Common myeloid progenitor, CD34-positive (primary cell): Measurements from ENCODE around the gene SOCS7.

Experiments
- CTCF ChIA-PET: fragments of 350-600 bp; sonication (Branson Sonifier 250); formaldehyde crosslinking; loops from one replicate; lab custom pipeline; 2021; ENCODE audit warnings: antibody characterized with exemption; lab: Charles Lee
- POLR2A ChIA-PET: fragments of 350-600 bp; sonication (Branson Sonifier 250); formaldehyde crosslinking; loops from one replicate; lab custom pipeline; 2021; ENCODE audit warnings: antibody characterized with exemption; lab: Charles Lee
- DNase-seq, 3 donors: peaks; one replicate each; pipeline versions ENCODE4 v3.0.0 to v3.0.0-alpha.2; 2013
- H3K27ac ChIP-seq, 2 experiments: 1 replicate in 1 of 2; 2 replicates in 1 of 2; pipeline ENCODE4 v1.7.0; 2013; ENCODE audit warnings: inconsistent platforms in 2 of 2, low read length in 2 of 2, mild to moderate bottlenecking in 2 of 2, low read depth in 1 of 2, moderate library complexity in 1 of 2; ENCODE audit not compliant: severe bottlenecking in 2 of 2, insufficient read depth in 1 of 2, poor library complexity in 1 of 2
- H3K27me3 ChIP-seq, 5 experiments: replicated peaks in 2 of 5; 1 replicate in 3 of 5; 2 replicates in 2 of 5; pipeline versions ENCODE4 v1.6.1 to v1.7.0; 2013; ENCODE audit warnings: low read length in 4 of 5, mild to moderate bottlenecking in 2 of 5, moderate library complexity in 2 of 5, inconsistent platforms in 1 of 5; ENCODE audit not compliant: insufficient read depth in 5 of 5, control insufficient read depth in 4 of 5
- H3K36me3 ChIP-seq, 4 experiments: 1 replicate in 2 of 4; 2 replicates in 2 of 4; pipeline versions ENCODE4 v1.6.1 to v1.7.0; 2013; ENCODE audit warnings: low read length in 3 of 4, control low read depth in 1 of 4, mild to moderate bottlenecking in 1 of 4; ENCODE audit not compliant: control insufficient read depth in 4 of 4, insufficient read depth in 4 of 4
- H3K4me1 ChIP-seq, 4 experiments: 1 replicate in 3 of 4; 2 replicates in 1 of 4; pipeline versions ENCODE4 v1.6.1 to v1.7.1; 2013; ENCODE audit warnings: low read length in 3 of 4, mild to moderate bottlenecking in 3 of 4, control low read depth in 1 of 4, inconsistent platforms in 1 of 4, moderate library complexity in 1 of 4; ENCODE audit not compliant: control insufficient read depth in 4 of 4, insufficient read depth in 4 of 4; ENCODE audit errors: control extremely low read depth in 1 of 4
- H3K4me3 ChIP-seq, 7 experiments: 1 replicate in 4 of 7; 2 replicates in 3 of 7; pipeline versions ENCODE4 v1.5.1 to v1.7.0; 2013; ENCODE audit warnings: mild to moderate bottlenecking in 7 of 7, low read length in 6 of 7, moderate library complexity in 6 of 7, inconsistent platforms in 2 of 7, low read depth in 2 of 7, control low read depth in 1 of 7; ENCODE audit not compliant: insufficient read depth in 4 of 7, control insufficient read depth in 1 of 7; ENCODE audit errors: extremely low read depth in 1 of 7
- H3K9me3 ChIP-seq, 5 experiments: 1 replicate in 4 of 5; 2 replicates in 1 of 5; pipeline versions ENCODE4 v1.6.1 to v1.7.1; 2013; ENCODE audit warnings: low read length in 4 of 5, mild to moderate bottlenecking in 2 of 5, inconsistent platforms in 1 of 5, low read depth in 1 of 5, moderate library complexity in 1 of 5; ENCODE audit not compliant: control insufficient read depth in 4 of 5, insufficient read depth in 2 of 5; ENCODE audit errors: control extremely low read depth in 1 of 5
- WGBS: methylation state at CpG from one replicate; pipeline ENCODE4 v1.1.5; 2013; ENCODE audit not compliant: insufficient coverage; 5-methylcytosine and 5-hydroxymethylcytosine counted together

Gene SOCS7

DNA sequence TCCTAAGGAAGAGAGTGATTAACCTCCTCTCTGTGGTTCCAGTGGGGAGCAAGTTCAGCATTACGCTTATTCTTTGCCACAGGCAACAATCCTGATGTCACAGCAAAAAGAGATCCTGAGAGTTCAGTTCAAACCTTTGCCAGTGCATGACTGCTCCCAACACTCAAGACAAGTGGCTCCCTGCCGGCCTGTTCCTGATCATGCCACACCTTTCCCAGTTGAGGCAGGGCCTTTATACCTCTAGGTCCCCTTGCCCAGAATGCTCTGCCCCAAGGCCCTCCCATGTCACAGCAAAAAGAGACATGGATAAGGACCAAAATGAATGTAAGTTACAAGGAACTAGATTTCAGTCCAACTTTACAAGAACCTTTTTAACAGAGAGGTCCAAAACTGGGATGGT is 45.6 kb downstream of the SOCS7 start:
- Histone ChIP-seq H3K27me3 (no peaks in the 10 kb centered on the region), H3K27ac (no peak overlapping the region), H3K36me3 (peaks cover 19 to 69% (median 48%) of the 10 kb centered on the region in 4 experiments), H3K4me3 (no peak overlapping the region), H3K4me1 (no peaks in the 10 kb centered on the region), H3K9me3 (no peaks in the 10 kb centered on the region)
- ChIA-PET POLR2A (no interaction called here), CTCF (interaction anchor here (0.7 to 0.9 kb wide), 2 partner anchors 15 to 48 kb away, joined by 3 read pairs; no protein-coding TSS in a partner anchor)
- WGBS: 100% methylated on average over 1 of the region's 2 CpGs
- DNase-seq: no peak

DNA sequence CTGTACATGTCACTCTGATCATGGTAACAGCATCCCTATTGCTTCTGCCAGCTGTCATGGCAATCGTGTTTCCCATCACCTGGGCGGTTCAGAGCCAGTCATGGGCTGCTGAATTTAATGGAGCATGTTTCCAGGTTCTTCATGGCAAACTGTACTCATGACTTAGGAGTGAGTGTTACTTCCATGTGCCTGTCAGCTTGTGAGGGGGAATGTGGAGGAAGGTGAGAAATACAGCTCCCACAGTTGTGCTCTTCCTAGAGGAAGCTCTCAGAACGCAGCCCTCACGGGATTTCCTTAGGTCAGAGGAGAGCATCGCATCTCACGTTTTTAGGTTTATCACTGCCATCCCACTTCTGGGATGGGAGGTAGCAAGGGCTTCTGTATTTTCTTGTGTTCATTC is 48.6 kb downstream of the SOCS7 start:
- ChIA-PET POLR2A (no interaction called here), CTCF (interaction anchor here (1.0 to 4.0 kb wide), 3 partner anchors 14 to 51 kb away, joined by 3 to 15 read pairs (median 4); no protein-coding TSS in a partner anchor)
- WGBS: 90% methylated on average over 6 of the region's 6 CpGs
- no peak for DNase-seq
- Histone ChIP-seq H3K4me3 (no peak overlapping the region), H3K27ac (no peak overlapping the region), H3K4me1 (no peaks in the 10 kb centered on the region), H3K36me3 (peaks cover 18 to 65% (median 45%) of the 10 kb centered on the region in 4 experiments), H3K9me3 (no peaks in the 10 kb centered on the region), H3K27me3 (no peaks in the 10 kb centered on the region)

DNA sequence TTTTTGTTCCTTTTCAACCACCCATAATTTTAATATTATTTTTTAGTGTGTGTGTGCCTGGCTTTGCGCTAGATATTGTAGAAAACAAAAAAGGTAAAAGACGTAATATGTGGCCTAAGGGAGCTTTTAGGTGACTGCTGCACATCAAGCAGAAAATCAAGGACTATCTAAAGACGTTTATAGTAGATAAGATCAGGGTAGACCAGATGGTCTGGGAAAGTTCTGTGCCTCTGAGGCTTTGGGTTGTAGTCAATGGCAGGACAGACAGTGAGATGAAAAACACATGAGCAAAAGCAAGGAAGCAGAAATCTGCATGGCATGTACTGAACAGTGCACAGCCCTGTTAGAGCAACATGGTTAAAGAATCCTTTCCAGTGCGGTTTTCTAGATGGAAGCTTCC is 49.8 kb downstream of the SOCS7 start:
- Histone ChIP-seq H3K27me3 (no peaks in the 10 kb centered on the region), H3K9me3 (no peaks in the 10 kb centered on the region), H3K4me1 (no peaks in the 10 kb centered on the region), H3K4me3 (no peak overlapping the region), H3K36me3 (peaks cover 12 to 53% (median 35%) of the 10 kb centered on the region in 4 experiments), H3K27ac (no peak overlapping the region)
- POLR2A ChIA-PET: no interaction called here
- CTCF ChIA-PET: interaction anchor here (1.1 to 4.0 kb wide), 2 partner anchors 23 to 52 kb away, joined by 4 to 15 read pairs; no protein-coding TSS in a partner anchor
- DNase-seq: no peak
- WGBS: 95% methylated on average over 4 of the region's 4 CpGs

DNA sequence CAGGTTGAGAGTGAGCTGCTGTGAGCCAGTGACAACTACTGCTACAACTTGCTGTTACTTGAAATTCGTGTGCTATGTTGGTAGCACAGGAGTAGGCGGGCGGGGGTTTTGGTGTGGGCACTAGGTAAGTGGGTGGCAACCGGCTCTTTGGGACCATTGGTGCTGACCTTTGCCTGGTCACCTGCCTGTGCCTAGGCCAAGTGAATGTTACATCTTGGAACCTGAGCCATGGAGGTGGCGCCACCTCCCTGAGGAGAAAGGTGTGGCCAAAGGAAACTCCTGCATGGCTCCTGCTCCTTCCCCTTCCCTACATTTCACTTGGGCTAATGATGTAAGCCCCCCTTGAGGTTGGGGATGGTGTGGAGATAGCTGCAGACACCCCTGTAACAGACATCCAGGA is 51.3 kb downstream of the SOCS7 start:
- peaks cover 10 to 40% (median 26%) of the 10 kb centered on the region in 4 experiments for H3K36me3 ChIP-seq
- ChIA-PET POLR2A (no interaction called here), CTCF (interaction anchor here (1.0 to 4.0 kb wide), 4 partner anchors 12 to 54 kb away, joined by 3 to 15 read pairs (median 5); no protein-coding TSS in a partner anchor)
- DNase-seq: no peak
- no peaks in the 10 kb centered on the region for H3K27me3 ChIP-seq
- H3K9me3 ChIP-seq: no peaks in the 10 kb centered on the region
- WGBS: 100% methylated on average over 4 of the region's 5 CpGs
- H3K4me1 ChIP-seq: no peaks in the 10 kb centered on the region
- no peak overlapping the region for H3K27ac ChIP-seq
- no peak overlapping the region for H3K4me3 ChIP-seq

DNA sequence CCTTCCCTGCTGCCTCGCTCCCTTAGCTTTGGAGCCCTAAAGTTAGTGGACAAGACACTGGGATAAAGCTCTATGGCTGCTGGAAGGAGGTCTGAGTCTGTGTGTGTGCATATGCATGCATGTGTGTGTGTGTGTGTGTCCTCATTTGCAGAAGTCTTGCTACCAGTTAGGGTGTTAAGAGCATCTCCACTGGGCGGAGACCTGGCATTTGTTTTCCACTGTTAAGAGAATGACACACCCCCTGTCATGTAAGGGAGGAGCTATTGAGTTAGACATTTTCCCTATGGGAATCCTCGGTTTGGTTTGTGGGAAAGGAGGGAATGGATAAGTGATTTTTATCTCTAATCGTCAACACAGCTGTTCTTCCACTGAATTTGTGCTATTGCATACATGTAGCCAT is 51.8 kb downstream of the SOCS7 start:
- Histone ChIP-seq H3K4me1 (no peaks in the 10 kb centered on the region), H3K4me3 (no peak overlapping the region), H3K27me3 (no peaks in the 10 kb centered on the region), H3K36me3 (peaks cover 10 to 35% (median 25%) of the 10 kb centered on the region in 4 experiments), H3K9me3 (no peaks in the 10 kb centered on the region), H3K27ac (no peak overlapping the region)
- WGBS: 67% methylated on average over 1 of the region's 4 CpGs
- POLR2A ChIA-PET: no interaction called here
- CTCF ChIA-PET: interaction anchor here (1.0 to 4.0 kb wide), 4 partner anchors 11 to 55 kb away, joined by 3 to 15 read pairs (median 4); no protein-coding TSS in a partner anchor
- DNase-seq: peak in 2 of 3 donors; percentile 31 to 44

DNA sequence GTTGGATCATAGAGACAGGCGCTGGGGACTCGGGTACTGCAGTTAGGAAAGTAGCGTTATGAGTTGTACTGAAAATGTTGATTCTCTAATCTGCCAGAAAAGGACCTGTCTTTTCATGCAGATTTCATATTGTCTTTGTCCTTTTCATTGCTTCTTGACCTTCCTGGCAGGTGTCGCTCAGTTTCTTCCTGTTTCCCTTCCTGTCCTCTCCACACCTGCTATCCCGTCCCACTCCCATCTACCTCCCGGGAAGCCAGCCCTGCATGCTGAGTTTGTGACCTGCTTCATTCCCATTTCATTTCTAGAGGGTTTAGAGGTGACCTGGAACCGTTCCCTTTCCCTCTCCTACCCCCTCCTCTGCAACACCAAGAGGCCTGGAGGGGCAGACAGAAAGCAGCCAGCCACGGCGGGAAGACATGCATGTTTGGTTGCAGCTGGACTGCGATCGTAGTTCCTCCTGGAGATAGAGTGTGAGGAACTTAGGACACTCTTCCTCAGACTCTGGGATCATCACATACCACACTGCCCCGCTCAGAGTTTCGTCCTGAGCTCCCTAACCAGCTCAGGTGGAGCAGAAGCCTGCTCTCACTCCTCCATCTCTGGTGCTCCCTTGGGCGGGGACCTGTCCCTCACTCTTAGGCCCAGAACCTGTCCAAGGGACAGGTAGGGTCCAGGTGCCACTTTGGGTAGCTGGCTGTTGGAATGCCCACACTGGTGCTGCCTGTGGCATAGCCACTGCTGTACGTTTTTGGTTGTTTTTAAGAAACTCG is 52.7 kb downstream of the SOCS7 start:
- ChIA-PET POLR2A (no interaction called here), CTCF (interaction anchor here (1.1 to 1.4 kb wide), 2 partner anchors 10 to 11 kb away, joined by 3 to 6 read pairs; no protein-coding TSS in a partner anchor)
- Histone ChIP-seq H3K9me3 (no peaks in the 10 kb centered on the region), H3K27me3 (no peaks in the 10 kb centered on the region), H3K36me3 (peaks cover 9 to 30% (median 20%) of the 10 kb centered on the region in 4 experiments), H3K27ac (no peak overlapping the region), H3K4me1 (no peaks in the 10 kb centered on the region), H3K4me3 (no peak overlapping the region)
- 93% methylated on average over 11 of the region's 16 CpGs for WGBS
- no peak for DNase-seq

DNA sequence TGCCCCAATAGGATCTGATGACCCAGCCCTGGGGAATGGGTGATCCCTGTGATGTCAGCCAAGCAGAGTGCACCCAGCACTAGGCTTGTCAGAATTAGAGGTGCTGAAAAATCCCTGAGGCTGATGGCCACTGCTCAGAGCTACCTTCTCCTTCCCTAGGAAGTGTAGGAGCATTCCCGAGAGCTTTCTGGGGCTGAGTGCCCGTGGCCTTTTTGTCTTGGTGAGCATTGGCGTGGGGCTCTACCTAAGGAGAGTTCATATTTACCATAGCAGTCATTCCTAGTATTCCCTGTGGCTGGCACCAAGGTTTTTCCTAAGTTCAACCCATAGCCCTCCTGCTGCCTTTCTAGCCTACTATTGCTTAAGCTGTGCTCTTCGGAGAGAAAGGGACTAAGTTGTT is 54.0 kb downstream of the SOCS7 start:
- Histone ChIP-seq H3K4me3 (no peak overlapping the region), H3K9me3 (no peaks in the 10 kb centered on the region), H3K27ac (no peak overlapping the region), H3K4me1 (no peaks in the 10 kb centered on the region), H3K27me3 (no peaks in the 10 kb centered on the region), H3K36me3 (peaks cover 3 to 17% (median 12%) of the 10 kb centered on the region in 4 experiments)
- DNase-seq: no peak
- WGBS: 100% methylated on average over 2 of the region's 4 CpGs
- ChIA-PET CTCF (no interaction called here), POLR2A (no interaction called here)
